HG03103 (cell line): Measurements from ENCODE around the gene PPP1CB.

Source experiments
- ATAC-seq: cut with Tn5 transposase; IDR thresholded peaks from one replicate; pipeline ENCODE4 v1.9.1; 2021; ENCODE audit warnings: low read depth; ENCODE audit not compliant: unreplicated experiment

PPP1CB gene

DNA sequence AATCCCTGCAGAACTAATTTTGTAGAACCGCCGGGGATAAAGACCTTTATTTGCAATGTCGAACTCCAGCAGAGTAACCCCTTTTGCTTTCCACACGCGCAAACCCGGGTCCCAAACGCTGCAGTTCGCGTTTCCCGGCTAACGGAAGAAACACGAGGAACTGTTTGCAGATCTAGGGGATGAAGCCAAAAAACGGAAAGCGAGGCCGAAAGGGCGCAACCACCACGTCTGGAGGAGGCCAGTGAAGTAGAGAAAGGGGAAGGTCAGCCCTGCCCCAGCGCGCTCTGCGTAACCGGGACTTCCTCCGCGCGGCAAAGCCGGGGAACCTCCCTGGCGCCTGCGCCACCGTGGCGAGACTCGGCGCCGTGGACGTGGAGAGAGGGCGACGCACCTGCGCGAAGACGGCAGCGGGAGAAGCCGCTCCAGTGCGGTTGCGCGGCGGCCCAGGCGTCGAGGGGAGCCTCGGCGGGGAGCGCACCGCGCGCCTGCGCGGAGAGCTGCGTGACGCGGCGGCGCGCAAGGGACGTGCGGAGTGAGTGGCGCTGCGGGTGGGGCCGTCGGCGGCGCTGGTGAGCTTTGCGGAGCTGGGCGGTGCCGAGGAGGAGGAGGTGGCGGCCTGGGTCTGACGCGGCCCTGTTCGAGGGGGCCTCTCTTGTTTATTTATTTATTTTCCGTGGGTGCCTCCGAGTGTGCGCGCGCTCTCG lies at the start of gene PPP1CB:
Gene PPP1CB, plus strand, starts transcription at position 579 of the 704 bp plus-strand sequence. CDS start 295 bp downstream, outside the sequence.
- ATAC-seq = peak; percentile 76

DNA sequence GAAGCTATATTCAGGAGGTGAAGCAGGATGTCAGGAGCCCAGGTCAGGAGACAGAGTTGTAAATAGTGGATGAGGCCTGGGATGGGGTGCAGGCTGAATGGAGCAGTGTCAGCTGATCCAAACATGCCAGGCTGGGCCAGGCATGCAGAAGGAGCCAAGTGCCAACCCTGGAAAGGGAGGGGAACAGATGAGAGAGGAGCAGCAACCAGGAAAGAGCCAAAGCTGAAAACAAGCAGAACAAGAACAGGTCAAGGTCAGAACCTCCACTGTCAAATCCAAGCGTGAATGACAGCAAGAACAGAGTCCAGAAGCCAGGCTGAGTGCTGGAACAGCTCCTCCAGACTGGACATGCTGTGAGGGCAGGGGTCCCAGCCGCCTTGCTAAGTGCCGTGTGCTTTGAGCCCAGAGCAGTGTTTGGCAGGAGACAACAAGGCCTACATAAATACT lies 49.2 kb upstream of the PPP1CB start:
- ATAC-seq = no peak

DNA sequence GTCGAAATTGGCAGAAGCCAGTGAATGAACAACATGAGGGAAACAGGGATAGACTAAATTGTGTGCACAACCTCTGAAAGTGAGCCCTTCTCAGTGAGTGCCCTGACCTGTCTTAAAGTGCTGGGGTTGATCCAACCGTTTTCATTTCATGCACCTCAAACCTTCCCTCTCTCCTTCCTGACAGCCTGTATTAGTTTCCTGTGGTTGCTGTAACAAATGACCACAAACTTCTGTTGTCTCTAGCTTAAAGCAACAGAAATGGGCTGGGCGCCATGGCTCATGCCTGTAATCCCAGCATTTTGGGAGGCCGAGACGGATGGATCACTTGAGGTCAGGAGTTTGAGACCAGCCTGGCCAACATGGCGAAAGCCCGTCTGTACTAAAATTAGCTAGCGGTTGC lies 48.8 kb upstream of the PPP1CB start:
- no peak for ATAC-seq

DNA sequence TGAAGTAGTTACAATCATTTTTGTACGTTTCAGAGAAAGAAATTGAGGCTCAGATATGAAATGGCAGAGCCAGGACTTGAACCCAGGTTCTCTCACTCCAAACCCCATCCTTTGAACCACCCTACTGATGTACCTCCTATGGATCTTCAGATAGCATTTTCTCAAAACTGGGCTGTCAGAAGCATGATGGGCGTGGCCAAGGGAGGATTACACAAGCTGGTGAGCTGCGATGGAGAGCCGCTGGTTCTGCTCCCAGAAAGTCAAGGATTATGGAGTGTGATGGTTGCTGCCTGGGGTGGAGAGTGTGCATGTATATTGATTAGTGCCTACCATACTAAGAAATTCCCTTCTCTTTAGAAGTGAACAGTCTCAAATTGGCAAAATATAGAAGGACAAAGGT lies 47.0 kb upstream of the PPP1CB start:
- no peak for ATAC-seq

DNA sequence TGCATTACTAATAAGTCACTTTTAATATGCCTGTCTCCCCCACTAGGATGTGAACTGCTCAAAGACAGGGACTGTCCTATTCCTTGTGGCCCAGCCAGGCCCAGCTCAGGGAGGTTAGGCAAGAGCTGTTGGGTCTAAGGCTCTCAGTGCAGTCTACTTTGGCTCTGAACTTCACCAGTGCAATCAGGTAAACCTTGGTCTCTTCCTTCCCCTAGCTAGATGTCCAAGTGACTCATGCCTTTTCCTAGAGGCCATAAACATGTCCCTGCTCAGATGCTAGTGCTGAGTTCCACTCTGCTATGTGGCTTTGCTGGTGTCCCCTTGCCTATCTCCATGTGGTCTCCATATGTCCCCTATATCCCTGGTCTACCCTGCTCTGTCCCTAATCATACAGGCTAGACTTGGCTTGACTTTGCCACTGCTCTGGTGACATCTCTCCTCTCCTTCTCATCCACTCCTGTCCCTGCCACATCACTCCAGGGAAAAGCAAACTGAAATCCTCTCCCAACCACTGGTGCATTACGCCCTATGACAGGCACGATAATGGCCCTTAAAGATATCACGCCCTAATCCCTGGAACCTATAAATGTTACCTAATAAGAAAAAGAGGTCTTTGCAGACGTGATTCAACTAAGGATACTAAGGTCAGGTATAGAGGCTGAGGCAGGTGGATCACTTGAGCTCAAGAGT lies 45.7 kb upstream of the PPP1CB start:
- no peak for ATAC-seq

DNA sequence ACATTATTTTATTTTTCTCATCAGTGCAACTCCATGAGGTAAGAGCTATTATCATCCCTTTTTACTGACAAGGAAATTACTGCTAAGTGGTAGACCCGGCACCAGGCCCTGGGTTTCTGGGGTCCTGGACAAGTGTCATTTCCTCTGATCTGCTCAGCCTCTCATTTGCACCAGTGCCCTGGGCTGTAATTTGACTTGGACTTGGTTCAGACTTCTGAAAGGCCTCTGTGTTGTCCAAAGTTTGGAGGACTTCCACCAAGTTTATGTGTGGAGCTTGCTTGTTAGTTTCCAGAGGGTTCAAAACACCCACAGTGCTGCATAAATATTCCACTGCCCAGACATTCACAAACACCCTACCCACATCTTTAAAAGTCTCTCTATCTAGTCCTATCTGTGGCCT lies 44.0 kb upstream of the PPP1CB start:
- no peak for ATAC-seq

DNA sequence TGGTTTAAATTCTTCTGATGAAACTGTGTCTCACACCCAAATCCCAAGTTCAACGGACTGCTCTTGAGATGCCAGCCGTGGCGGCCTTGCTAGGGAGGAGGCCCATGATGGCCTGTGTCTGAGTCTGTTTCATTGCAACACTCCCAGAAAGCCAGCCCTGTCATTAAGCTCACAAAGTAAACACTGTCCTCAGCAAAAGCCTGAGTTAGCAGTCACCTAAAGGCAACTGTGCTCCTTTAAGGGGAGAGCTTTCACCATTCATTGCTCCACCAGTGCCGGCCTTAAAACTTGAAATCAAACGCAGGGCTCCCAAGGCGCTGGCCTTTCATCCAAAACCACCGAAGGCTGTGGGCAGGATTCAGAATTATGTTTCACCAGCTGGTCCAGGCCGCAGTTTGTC lies 42.5 kb upstream of the PPP1CB start:
- no peak for ATAC-seq

DNA sequence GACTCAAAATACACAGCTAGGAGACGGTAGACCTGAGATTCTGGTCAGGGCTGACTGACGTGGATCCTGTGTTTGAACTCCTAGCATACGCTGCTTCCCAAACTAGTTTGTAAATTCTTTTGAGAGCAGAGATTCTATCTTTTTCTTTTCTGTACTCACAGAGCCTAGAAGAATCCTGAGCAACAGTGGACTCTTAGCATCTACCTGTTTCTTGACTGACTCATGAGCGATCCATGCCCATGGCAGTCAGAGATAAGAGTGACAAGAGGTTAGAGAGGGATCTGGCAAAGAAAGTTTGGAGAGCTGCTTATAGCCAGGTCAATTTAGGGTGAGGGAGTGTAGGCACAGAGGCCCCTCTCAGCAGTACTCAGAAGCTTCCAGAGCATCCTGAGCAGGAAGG lies 41.1 kb upstream of the PPP1CB start:
- ATAC-seq = no peak

DNA sequence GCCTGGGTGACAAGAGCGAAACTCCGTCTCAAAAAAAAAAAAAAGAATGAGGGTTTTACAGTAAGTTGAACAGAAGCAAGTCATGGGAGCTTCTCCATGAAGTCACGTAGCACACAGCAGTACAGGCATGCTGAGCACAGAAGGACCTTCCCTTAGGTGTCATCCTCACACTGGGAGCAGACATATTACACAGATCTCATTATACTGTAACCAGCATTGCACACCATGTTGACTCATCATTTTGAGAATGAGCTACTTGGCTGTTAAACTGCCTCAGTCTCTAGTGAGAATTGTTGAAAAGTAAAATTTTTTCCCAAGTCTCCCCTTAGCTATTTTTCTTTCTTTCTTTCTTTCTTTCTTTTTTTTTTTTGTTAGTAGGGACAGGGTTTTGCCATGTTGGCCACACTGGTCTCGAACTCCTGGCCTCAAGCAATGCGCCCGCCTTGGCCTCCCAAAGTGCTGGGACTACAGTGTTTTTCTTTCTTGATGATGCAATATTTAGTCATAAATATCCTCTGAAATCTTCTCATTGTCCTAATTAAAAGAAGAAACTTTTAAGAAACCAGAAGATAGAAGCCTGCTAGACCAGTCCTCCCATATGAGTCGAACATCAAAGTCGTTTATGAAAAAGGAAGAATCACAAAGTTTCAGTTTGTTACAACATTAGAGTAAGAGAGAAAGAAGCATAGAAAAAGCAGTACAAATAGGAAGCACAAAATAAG lies 37.9 kb upstream of the PPP1CB start:
- ATAC-seq = no peak

DNA sequence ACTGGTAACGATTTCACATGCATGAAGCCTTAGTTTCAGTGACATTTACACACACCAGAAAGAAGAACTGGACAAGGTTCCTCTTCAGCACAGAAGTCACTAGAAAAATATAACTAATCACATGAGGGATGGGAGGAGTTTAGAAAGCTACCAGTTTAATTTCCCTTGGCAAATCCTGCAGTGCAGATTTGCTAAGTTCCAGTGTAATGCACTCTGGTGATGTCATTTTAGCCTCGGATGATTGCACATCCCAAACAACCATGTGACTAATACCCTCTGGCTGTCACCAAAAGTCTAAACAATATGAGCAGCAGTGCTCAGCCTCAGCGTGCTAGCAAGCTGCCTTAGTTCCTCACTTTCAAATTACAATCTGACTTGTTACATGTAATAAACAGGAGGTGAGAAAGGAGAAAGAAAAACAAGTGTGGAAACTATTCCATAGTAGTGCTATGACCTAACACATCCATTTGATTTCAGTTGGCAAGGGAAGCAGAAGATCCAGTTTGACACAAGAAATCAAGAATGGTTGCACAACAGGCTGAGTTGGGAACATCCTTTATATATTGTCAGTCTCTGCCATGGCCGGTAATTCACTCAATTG lies 35.3 kb upstream of the PPP1CB start:
- no peak for ATAC-seq

DNA sequence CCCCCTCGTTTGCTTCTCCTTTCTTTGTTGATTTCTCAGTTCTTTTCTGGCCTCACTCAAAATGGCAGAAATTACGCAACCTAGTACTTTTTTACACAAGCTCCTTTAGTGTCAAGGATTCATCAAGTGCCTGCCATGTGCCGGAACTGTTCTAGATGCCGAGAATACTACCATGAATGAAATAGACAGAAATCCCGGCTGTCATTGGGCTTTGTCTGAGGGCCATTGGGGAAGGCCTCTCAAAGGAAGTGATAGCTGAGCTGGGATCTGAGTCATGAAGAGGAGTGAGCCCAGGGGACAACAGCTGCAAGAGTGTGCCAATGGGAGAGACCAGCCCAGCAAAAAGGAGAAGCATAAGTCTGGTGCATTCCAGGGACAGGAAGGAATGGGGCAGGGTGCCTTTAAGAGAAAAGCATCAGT lies 34.3 kb upstream of the PPP1CB start:
- ATAC-seq = no peak

DNA sequence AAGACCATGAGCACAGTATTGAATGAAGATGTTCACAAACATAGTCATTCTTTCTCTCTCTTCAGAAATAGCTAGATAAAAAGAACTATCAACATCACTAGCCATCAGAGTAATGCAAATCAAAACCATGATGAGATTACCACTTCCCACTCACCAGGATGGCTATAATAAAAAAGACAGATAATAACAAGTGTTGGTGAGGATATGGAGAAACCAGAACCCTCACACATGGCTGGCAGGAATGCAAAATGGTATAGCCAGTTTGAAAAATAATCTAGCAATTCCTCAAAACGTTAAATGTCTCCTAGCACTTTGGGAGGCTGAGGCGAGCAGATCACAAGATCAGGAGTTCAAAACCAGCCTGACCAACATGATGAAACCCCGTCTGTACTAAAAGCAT lies 31.3 kb upstream of the PPP1CB start:
- ATAC-seq = no peak

DNA sequence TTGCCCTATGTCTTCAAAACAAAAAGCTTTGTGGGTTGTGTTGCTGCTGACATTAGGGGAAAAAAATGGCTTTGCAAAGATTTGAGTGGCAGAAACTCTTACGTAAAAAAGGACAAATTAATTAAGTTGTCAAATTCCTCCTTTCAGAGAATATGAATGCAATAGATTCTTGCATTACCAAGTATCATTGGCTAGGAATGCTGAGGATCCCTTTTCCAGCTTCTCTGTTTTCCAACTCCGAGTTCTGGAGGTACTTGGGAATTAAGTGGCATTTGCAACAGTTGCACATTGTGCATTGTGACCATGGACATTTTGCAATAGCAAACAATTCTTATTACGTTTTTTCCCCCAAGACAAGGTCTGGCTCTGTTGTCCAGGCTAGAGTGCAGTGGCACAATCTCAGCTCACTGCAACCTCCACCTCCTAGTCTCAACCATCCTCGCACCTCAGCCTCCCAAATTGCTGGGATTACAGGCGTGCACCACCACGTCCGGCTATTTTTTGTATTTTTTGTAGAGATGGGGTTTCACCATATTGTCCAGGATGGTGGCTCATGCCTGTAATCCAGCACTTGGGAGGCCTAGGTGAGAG lies 29.9 kb upstream of the PPP1CB start:
- ATAC-seq = no peak

DNA sequence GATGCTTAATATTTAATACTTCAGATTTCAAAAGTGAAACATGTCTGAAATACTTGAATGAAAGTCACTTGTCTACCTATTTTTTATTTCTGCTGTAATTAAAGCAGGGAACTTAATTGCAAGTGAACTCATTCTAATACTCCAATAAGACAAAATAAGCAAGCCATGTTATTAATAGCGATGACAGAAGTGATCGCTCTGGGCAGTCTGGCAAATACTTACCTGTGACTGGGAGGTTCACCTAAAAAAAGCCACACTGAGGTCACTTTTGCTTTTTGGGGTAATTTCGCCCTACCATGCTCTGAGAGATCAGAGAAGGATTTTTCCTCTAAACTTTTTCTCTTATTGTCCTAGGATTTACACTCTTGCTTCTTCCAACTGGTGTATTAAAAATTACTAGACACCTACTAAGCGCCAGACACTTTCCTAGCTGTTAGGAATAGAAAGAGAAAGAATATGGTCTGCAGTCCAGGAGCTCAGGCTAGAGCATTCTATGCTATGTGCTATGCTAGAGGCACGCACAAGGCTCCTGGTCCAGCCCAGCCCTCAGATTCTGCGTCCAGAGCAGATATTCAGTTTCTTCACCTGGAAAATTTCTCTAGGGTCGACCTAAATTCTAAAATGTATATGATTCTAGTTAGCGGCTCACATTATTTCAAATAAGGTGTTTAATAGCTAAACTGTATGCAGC lies 26.5 kb upstream of the PPP1CB start:
- ATAC-seq = no peak

DNA sequence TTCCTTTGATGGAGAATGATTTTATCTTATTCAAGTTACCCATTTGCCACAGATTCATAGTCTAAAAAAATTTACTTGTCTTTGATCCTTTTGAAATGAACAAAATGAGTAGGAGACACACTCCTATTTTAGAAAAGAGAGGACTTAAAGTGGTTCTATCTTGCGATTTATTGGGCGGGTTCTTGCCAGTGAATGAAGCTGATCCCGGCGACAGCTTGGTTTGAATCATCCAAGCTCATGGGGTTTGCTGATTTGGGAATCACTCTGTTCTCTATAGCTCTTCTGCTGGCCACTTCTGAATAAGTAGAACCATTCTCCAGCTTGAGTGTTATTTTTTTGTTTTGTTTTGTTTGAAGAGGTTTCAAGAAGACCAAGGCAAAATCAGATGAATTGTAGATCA lies 25.5 kb upstream of the PPP1CB start:
- no peak for ATAC-seq

DNA sequence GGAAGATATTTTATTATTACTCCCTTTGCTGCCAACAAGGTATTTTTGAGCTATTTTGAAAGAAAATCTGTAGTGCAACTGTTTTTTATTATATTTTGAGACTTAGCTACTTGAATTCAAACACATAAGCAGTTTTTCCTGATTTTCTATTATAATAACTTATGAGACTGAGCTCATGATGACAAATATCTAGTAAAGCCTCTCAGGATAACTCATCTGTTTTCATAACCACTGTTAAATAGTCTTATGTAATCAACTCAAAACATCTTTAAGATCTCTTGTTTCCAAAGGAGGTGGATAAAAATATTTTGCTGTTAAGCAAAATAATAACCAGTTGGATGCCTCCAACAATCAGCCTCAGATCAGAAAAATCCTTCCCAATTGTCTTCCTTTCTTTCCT lies 21.9 kb upstream of the PPP1CB start:
- no peak for ATAC-seq

DNA sequence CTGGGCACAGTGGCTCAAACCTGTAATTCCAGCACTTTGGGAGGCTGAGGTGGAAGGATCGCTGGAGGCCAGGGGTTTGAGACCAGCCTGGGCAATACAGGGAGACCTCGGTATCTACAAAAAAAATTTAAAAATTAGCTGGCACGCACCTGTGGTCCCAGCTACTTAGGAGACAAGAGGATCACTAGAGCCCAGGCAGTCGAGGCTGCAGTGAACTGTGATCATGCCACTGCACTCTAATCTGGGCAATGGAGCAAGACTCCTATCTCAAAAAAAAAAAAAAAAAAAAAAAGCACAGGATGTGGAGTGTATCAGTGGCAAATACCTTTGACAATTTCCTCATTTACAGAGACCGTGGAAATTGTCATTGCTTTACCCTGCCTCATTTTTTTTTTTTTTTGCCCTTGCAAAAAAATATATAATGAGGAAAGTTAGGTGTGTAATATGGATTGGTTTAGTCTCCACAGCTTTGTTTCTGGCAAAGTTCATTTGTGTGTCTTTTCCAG lies 20.9 kb upstream of the PPP1CB start:
- ATAC-seq = no peak

DNA sequence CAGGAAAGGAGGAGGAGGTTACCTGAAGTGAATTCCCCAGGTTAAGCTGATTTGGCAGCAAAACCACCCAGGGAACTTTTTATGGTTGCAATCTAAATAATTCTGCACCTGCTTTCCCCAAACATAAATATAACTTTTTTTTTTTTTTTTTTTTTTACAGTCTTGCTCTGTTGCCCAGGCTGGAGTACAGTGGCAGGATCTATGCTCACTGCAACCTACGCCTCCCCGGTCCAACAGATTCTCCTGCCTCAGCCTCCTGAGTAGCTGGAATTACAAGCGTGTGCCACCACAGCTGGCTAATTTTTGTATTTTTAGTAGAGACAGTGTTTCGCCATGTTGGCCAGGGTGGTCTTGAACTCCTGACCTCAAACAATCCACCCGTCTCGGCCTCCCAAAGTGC lies 16.1 kb upstream of the PPP1CB start:
- ATAC-seq = no peak

DNA sequence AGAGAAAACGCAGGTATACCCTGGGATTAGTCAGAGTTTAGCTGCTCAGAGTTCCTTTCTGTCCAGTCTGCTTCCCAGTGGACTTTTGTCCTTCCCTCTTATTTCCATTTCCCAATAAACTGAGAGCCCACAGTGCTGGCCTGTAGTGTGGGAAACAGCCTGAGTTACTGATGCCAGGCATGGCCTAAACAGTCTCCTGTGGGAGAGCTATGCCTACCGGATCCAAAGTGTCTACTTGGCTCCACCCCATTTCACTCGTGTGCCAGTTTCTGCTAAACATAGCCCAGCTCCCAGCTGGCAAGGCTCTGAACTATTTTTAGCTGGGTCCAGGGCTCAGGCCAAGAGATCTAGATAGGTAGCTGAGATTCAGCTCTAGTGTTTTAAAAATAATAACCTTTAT lies 15.6 kb upstream of the PPP1CB start:
- no peak for ATAC-seq

DNA sequence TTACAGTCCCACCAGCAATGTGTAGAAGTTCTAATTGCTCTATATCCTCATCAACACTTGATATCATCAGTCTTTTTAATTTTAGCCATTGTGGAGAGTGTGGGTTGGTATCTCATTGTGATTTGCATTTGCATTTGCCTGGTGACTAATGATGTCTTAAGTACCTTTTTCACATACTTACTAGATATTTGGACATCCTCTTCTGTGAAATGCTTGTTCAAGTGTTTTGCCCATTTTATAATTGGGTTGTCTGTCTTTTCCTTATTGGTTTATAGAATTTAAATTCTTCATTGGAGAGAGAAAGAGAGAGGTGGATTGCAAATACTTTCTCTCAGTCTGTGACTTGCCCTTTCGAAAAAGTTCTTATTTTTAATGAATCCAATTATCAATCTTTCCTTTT lies 14.0 kb upstream of the PPP1CB start:
- no peak for ATAC-seq
